Sigmoid colon (tissue), 7 donors: Measurements from ENCODE around the gene TCTN2. TPM values are rescaled to one million over a fixed set of nuclear protein-coding genes. Genes with fewer than 3 reads are reported as not detected.

Source experiments
- DNase-seq: peaks from one replicate; pipeline ENCODE4 v3.0.0-alpha.2; 2019
- H3K27ac ChIP-seq, 4 donors: fragments of 200-600 bp; sonication (generic); one replicate each; pipeline ENCODE4 v1.5.1; 2016 to 2019; ENCODE audit warnings: mild to moderate bottlenecking in 1 of 4
- H3K27me3 ChIP-seq, 3 donors: fragments of 200-600 bp; sonication (generic); one replicate each; pipeline ENCODE4 v1.5.1; 2019; ENCODE audit warnings: mild to moderate bottlenecking in 1 of 3
- H3K36me3 ChIP-seq, 4 donors: fragments of 200-600 bp; sonication (generic); one replicate each; pipeline ENCODE4 v1.5.1; 2016 to 2019
- H3K4me1 ChIP-seq, 4 donors: fragments of 200-600 bp; sonication (generic); one replicate each; pipeline ENCODE4 v1.5.1; 2017 to 2019
- H3K4me3 ChIP-seq, 4 donors: fragments of 200-600 bp; sonication (generic); one replicate each; pipeline ENCODE4 v1.5.1; 2017 to 2019; ENCODE audit warnings: mild to moderate bottlenecking in 2 of 4, moderate library complexity in 1 of 4
- H3K9me3 ChIP-seq, 4 donors: fragments of 200-600 bp in 3 of 4; sonication (generic) in 3 of 4; one replicate each; pipeline versions ENCODE4 v1.5.1 to v1.6.1; 2013 to 2019
- EP300 ChIP-seq, 4 donors: sonication (generic); formaldehyde crosslinking; IDR thresholded peaks; one replicate each; pipeline ENCODE4 v1.6.1; 2017; ENCODE audit warnings: antibody characterized with exemption in 4 of 4
- POLR2A ChIP-seq, 2 donors: fragments of 450-650 bp; IDR thresholded peaks; one replicate each; pipeline ENCODE4 v1.6.1; 2016; ENCODE audit warnings: antibody characterized with exemption in 2 of 2, mild to moderate bottlenecking in 2 of 2, moderate library complexity in 2 of 2
- POLR2AphosphoS5 ChIP-seq, 4 donors: sonication (generic); formaldehyde crosslinking; IDR thresholded peaks; one replicate each; pipeline ENCODE4 v1.6.1; 2017; ENCODE audit warnings: antibody characterized with exemption in 4 of 4
- WGBS, 2 donors: extraction: QIAGEN DNeasy Blood & Tissue Kit; methylation state at CpG; one replicate each; pipeline ENCODE4 v1.1.7; 2013; 5-methylcytosine and 5-hydroxymethylcytosine counted together
- intact Hi-C: fragments of 100-400 bp; cut with DNase I; formaldehyde crosslinking; loops from one replicate; pipeline ENCODE4 v1.15.1; 2023
- polyA plus RNA-seq, 3 donors: library from polyadenylated mRNA; stranded (reverse); fragments of 200-250 nt; gene quantifications; one replicate each; pipeline ENCODE4 v1.2.3, GENCODE V29; 2013
- total RNA-seq, 4 donors: library from RNA; depleted of rRNA; stranded (reverse); fragments of >200 nt; gene quantifications; one replicate each; pipeline ENCODE4 v1.1.0, GENCODE V29; 2016
- TF ChIP-seq, protein P1 (sequence below), 4 experiments: fragments of 450-650 bp in 3 of 4; fragments of 200-600 bp in 1 of 4; IDR thresholded peaks; one replicate each; pipeline ENCODE4 v1.5.1; 2016 to 2019; ENCODE audit warnings: antibody characterized with exemption in 4 of 4, mild to moderate bottlenecking in 3 of 4, moderate library complexity in 2 of 4
- donor health status: healthy with polysubstance abuse.
- donor health status: Bipolar disorder and iron deficiency.
- donor health status: healthy.

TCTN2 gene
- total and polyA plus RNA-seq, 7 donors = 0.23 to 11.6 (median 4.6) TPM

GRCh38 chr12:123752046-123752445 is 81.1 kb downstream of the TCTN2 start:
- no peaks in the 10 kb centered on the region for H3K9me3 ChIP-seq
- H3K27me3 ChIP-seq = no peaks in the 10 kb centered on the region
- H3K4me3 ChIP-seq = no peak overlapping the region
- H3K27ac ChIP-seq = no peak overlapping the region
- no peaks in the 10 kb centered on the region for H3K4me1 ChIP-seq
- TF ChIP-seq, protein P1, sequence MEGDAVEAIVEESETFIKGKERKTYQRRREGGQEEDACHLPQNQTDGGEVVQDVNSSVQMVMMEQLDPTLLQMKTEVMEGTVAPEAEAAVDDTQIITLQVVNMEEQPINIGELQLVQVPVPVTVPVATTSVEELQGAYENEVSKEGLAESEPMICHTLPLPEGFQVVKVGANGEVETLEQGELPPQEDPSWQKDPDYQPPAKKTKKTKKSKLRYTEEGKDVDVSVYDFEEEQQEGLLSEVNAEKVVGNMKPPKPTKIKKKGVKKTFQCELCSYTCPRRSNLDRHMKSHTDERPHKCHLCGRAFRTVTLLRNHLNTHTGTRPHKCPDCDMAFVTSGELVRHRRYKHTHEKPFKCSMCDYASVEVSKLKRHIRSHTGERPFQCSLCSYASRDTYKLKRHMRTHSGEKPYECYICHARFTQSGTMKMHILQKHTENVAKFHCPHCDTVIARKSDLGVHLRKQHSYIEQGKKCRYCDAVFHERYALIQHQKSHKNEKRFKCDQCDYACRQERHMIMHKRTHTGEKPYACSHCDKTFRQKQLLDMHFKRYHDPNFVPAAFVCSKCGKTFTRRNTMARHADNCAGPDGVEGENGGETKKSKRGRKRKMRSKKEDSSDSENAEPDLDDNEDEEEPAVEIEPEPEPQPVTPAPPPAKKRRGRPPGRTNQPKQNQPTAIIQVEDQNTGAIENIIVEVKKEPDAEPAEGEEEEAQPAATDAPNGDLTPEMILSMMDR (IDR thresholded peaks at IDR 0.05) = no peak
- TF ChIP-seq POLR2A (IDR thresholded peaks at IDR 0.05) (no peak), POLR2AphosphoS5 (IDR thresholded peaks at IDR 0.05) (no peak), EP300 (IDR thresholded peaks at IDR 0.05) (no peak)
- intact Hi-C loops = no loop called here
- H3K36me3 ChIP-seq = peaks cover 9 to 91% (median 28%) of the 10 kb centered on the region in 4 donors
- 93 to 94% methylated on average over 3 of the region's 3 CpGs for WGBS, 2 donors
- DNase-seq = no peak

- peaks cover 9 to 92% (median 25%) of the 10 kb centered on the region in 4 donors for H3K36me3 ChIP-seq
- no peak overlapping the region for H3K4me3 ChIP-seq
- no peak overlapping the region for H3K27ac ChIP-seq
- WGBS, 2 donors = 94 to 95% methylated on average over 12 of the region's 12 CpGs
- peaks cover 0 to 3% (median 0%) of the 10 kb centered on the region in 3 donors for H3K27me3 ChIP-seq
- no peak for DNase-seq
- intact Hi-C loops = no loop called here
- no peaks in the 10 kb centered on the region for H3K4me1 ChIP-seq
- TF ChIP-seq, protein P1 (IDR thresholded peaks at IDR 0.05) = no peak
- TF ChIP-seq POLR2AphosphoS5 (IDR thresholded peaks at IDR 0.05) (no peak), EP300 (IDR thresholded peaks at IDR 0.05) (no peak), POLR2A (IDR thresholded peaks at IDR 0.05) (no peak)
- no peaks in the 10 kb centered on the region for H3K9me3 ChIP-seq
Measured at GRCh38 chr12:123754041-123754772, 83.3 kb downstream of the TCTN2 start.

GRCh38 chr12:123757561-123757960 is 86.6 kb downstream of the TCTN2 start:
- intact Hi-C loops = no loop called here
- no peak for TF ChIP-seq EP300 (IDR thresholded peaks at IDR 0.05)
- TF ChIP-seq, protein P1 (IDR thresholded peaks at IDR 0.05) = no peak
- no peak for TF ChIP-seq POLR2A (IDR thresholded peaks at IDR 0.05)
- no peak for TF ChIP-seq POLR2AphosphoS5 (IDR thresholded peaks at IDR 0.05)
- peaks cover 0 to 13% (median 12%) of the 10 kb centered on the region in 4 donors for H3K4me1 ChIP-seq
- H3K27me3 ChIP-seq = peaks cover 8 to 33% (median 18%) of the 10 kb centered on the region in 3 donors
- peaks cover 0 to 71% (median 21%) of the 10 kb centered on the region in 4 donors for H3K36me3 ChIP-seq
- no peak overlapping the region for H3K4me3 ChIP-seq
- no peak for DNase-seq
- no peaks in the 10 kb centered on the region for H3K9me3 ChIP-seq
- no peak overlapping the region for H3K27ac ChIP-seq
- 91% methylated on average over 6 of the region's 6 CpGs for whole genome bisulfite sequencing, 2 donors

Other genes starting within 250 kb of the TCTN2 start
- gene RILPL2, start 234.4 kb upstream of the TCTN2 start, total RNA-seq = 1 to 10 TPM; 4.3 to 6.4 (median 5.5) TPM
- 1 to 10 TPM; 1.6 to 6.5 (median 6.0) TPM for gene RILPL2, start 234.4 kb upstream of the TCTN2 start, polyA plus RNA-seq
- gene SNRNP35, start 213.0 kb upstream of the TCTN2 start, total RNA-seq = 10 to 100 TPM; 11.0 to 21.6 (median 15.2) TPM
- 10 to 100 TPM; 19.8 to 32.3 (median 26.4) TPM for gene SNRNP35, start 213.0 kb upstream of the TCTN2 start, polyA plus RNA-seq
- 10 to 100 TPM; 12.1 to 30.5 (median 18.3) TPM for gene RILPL1, start 137.4 kb upstream of the TCTN2 start, total RNA-seq
- gene RILPL1, start 137.4 kb upstream of the TCTN2 start, polyA plus RNA-seq = 1 to 10 TPM; 1.4 to 4.2 (median 3.0) TPM
- gene TMED2, start 86.6 kb upstream of the TCTN2 start, total RNA-seq = 100 to 1,000 TPM; 128 to 161 (median 144) TPM
- 100 to 1,000 TPM in 1 of 3 donors, 10 to 100 TPM in 2; 57.1 to 128 (median 58.7) TPM for gene TMED2, start 86.6 kb upstream of the TCTN2 start, polyA plus RNA-seq
- gene DDX55, start 69.0 kb upstream of the TCTN2 start, total RNA-seq = 10 to 100 TPM; 13.6 to 33.0 (median 18.2) TPM
- gene DDX55, start 69.0 kb upstream of the TCTN2 start, polyA plus RNA-seq = 10 to 100 TPM in 1 of 3 donors, 1 to 10 TPM in 2; 5.4 to 13.4 (median 6.7) TPM
- 100 to 1,000 TPM; 102 to 155 (median 109) TPM for gene EIF2B1, start 37.4 kb upstream of the TCTN2 start, total RNA-seq
- 10 to 100 TPM; 23.1 to 33.2 (median 25.2) TPM for gene EIF2B1, start 37.4 kb upstream of the TCTN2 start, polyA plus RNA-seq
- 10 to 100 TPM; 16.4 to 20.8 (median 19.3) TPM for gene GTF2H3, start 37.3 kb upstream of the TCTN2 start, total RNA-seq
- 10 to 100 TPM in 2 of 3 donors, 1 to 10 TPM in 1; 9.2 to 13.2 (median 10.2) TPM for gene GTF2H3, start 37.3 kb upstream of the TCTN2 start, polyA plus RNA-seq
- gene ATP6V0A2, start 41.2 kb downstream of the TCTN2 start, total RNA-seq = 10 to 100 TPM; 13.6 to 21.0 (median 15.4) TPM
- gene ATP6V0A2, start 41.2 kb downstream of the TCTN2 start, polyA plus RNA-seq = 1 to 10 TPM; 1.8 to 9.2 (median 3.0) TPM
- under 1 TPM in 2 of 4 donors, not detected in 2; under 0.01 to 0.16 TPM for gene DNAH10, start 91.2 kb downstream of the TCTN2 start, total RNA-seq
- under 1 TPM in 1 of 3 donors, not detected in 2; 0.29 TPM for gene DNAH10, start 91.2 kb downstream of the TCTN2 start, polyA plus RNA-seq